GM12878 (cell line): ENCODE results near the gene RPS6KA2.

Source experiments
- CHD2 ChIP-seq: IDR thresholded peaks from 2 replicates; pipeline ENCODE4 v1.6.1; 2011; ENCODE audit warnings: low read depth, low read length, improper control_type of control experiment, borderline replicate concordance
- ESRRA ChIP-seq: IDR thresholded peaks from 2 replicates; pipeline ENCODE4 v1.6.1; 2012; ENCODE audit warnings: mild to moderate bottlenecking, low read length, improper control_type of control experiment
- MYB ChIP-seq: fragments of 150-350 bp; IDR thresholded peaks from 2 replicates; pipeline ENCODE4 v1.6.1; 2014; ENCODE audit warnings: mild to moderate bottlenecking, low read depth, low read length, borderline replicate concordance
- POLR2A ChIP-seq: IDR thresholded peaks from 2 replicates; pipeline ENCODE4 v1.6.1; 2011; ENCODE audit warnings: low read depth, mild to moderate bottlenecking, low read length
- POLR2AphosphoS5 ChIP-seq: IDR thresholded peaks from 2 replicates; pipeline ENCODE4 v1.6.1; 2011; ENCODE audit warnings: mild to moderate bottlenecking, low read length, inconsistent platforms
- POU2F2 ChIP-seq: IDR thresholded peaks from 3 replicates; pipeline ENCODE4 v1.6.1; 2011; ENCODE audit warnings: low read depth, mild to moderate bottlenecking, low read length, borderline replicate concordance
- TAF1 ChIP-seq: IDR thresholded peaks from 2 replicates; pipeline ENCODE4 v1.6.1; 2011; ENCODE audit warnings: mild to moderate bottlenecking, low read depth, low read length, borderline replicate concordance
- TF ChIP-seq, protein P1 (sequence below): IDR thresholded peaks from 2 replicates; pipeline ENCODE4 v1.6.1; 2011; ENCODE audit warnings: borderline replicate concordance, low read depth, mild to moderate bottlenecking, moderate library complexity, low read length; ENCODE audit not compliant: insufficient read depth, poor library complexity, severe bottlenecking
- TF ChIP-seq, protein P2 (sequence below), 3 experiments: IDR thresholded peaks in 2 of 3; conservative IDR thresholded peaks in 1 of 3; 2 replicates each; pipeline ENCODE4 v1.5.1; 2011; ENCODE audit warnings: low read depth in 3 of 3, low read length in 3 of 3, mild to moderate bottlenecking in 3 of 3, control low read depth in 2 of 3, moderate library complexity in 2 of 3, inconsistent platforms in 1 of 3, mixed read lengths in 1 of 3; ENCODE audit not compliant: control insufficient read depth in 2 of 3, insufficient read depth in 1 of 3; ENCODE audit errors: extremely low read depth in 1 of 3

DNA sequence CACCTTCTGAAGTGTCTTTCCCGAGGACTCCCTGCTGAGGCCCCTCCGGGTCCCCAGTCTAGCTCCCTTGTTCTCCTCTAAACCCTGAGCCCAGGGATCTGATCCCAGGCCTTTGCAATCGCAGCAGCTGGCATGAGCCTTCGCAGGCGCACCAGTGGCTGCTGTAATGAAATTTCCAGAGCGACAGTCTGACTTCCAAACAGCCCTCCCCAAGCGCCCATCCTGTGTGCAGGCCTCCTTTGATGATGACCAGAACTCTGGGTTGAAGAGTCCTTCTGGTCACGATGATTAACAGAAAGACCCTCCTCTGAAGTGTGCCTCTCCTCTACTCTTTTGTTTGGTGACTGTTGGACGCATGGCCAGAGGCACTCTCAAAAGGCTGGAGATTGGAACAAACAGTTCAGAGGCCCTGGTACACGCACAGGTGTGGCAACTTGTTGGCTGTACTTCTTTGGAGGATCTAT, 155.2 kb downstream of the RPS6KA2 start:
- TF ChIP-seq CHD2 (no peak), POLR2AphosphoS5 (no peak), POLR2A (no peak), TAF1 (no peak), ESRRA (no peak), MYB (no peak), POU2F2 (no peak)
- TF ChIP-seq, protein P1, sequence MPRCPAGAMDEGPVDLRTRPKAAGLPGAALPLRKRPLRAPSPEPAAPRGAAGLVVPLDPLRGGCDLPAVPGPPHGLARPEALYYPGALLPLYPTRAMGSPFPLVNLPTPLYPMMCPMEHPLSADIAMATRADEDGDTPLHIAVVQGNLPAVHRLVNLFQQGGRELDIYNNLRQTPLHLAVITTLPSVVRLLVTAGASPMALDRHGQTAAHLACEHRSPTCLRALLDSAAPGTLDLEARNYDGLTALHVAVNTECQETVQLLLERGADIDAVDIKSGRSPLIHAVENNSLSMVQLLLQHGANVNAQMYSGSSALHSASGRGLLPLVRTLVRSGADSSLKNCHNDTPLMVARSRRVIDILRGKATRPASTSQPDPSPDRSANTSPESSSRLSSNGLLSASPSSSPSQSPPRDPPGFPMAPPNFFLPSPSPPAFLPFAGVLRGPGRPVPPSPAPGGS, result no peak
- TF ChIP-seq, protein P2, sequence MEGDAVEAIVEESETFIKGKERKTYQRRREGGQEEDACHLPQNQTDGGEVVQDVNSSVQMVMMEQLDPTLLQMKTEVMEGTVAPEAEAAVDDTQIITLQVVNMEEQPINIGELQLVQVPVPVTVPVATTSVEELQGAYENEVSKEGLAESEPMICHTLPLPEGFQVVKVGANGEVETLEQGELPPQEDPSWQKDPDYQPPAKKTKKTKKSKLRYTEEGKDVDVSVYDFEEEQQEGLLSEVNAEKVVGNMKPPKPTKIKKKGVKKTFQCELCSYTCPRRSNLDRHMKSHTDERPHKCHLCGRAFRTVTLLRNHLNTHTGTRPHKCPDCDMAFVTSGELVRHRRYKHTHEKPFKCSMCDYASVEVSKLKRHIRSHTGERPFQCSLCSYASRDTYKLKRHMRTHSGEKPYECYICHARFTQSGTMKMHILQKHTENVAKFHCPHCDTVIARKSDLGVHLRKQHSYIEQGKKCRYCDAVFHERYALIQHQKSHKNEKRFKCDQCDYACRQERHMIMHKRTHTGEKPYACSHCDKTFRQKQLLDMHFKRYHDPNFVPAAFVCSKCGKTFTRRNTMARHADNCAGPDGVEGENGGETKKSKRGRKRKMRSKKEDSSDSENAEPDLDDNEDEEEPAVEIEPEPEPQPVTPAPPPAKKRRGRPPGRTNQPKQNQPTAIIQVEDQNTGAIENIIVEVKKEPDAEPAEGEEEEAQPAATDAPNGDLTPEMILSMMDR (IDR thresholded peaks at IDR 0.05 in 2 of 3, conservative IDR thresholded peaks at IDR 0.05 in 1 of 3; ENCODE audit: control insufficient read depth in 2 of 3, extremely low read depth in 1 of 3, insufficient read depth in 1 of 3, low read depth in 3 of 3, low read length in 3 of 3), result no peak
